Glomerular visceral epithelial cell (primary cell): ENCODE measurements around the gene HOXB6.

Source experiments
- DNase-seq: peaks from one replicate; pipeline ENCODE4 v3.0.0-alpha.2; 2016; ENCODE audit errors: extremely low spot score

Gene HOXB6

GRCh38 chr17:48621410-48622392 lies 16.9 kb upstream of the HOXB6 start:
- no peak for DNase-seq

GRCh38 chr17:48620461-48621139 lies 15.8 kb upstream of the HOXB6 start:
- no peak for DNase-seq

- DNase-seq = no peak
These were observed 15.2 kb upstream of the HOXB6 start for GRCh38 chr17:48619826-48620449.

- DNase-seq = peak; percentile 91
These were observed 13.6 kb upstream of the HOXB6 start for GRCh38 chr17:48618256-48618896.

- no peak for DNase-seq
These were observed 12.9 kb upstream of the HOXB6 start for GRCh38 chr17:48617471-48618255.

- no peak for DNase-seq
These were observed 12.1 kb upstream of the HOXB6 start for GRCh38 chr17:48616717-48617470.

GRCh38 chr17:48615963-48616716 lies 11.4 kb upstream of the HOXB6 start:
- no peak for DNase-seq

- peak; percentile 69 for DNase-seq
These were observed 10.5 kb upstream of the HOXB6 start, which contains the start of gene HOXB8 for GRCh38 chr17:48615047-48615962. Gene HOXB8, minus strand, starts transcription at chr17:48615292. Its CDS starts 588 bp downstream, at chr17:48614704.

GRCh38 chr17:48613862-48614694 lies 9.3 kb upstream of the HOXB6 start:
- DNase-seq = peak; percentile 51

- peak; percentile 66 for DNase-seq
These were observed 8.3 kb upstream of the HOXB6 start for GRCh38 chr17:48612854-48613691.

- DNase-seq = peak; percentile 52
These were observed 7.7 kb upstream of the HOXB6 start for GRCh38 chr17:48612456-48612853.

- DNase-seq = peak; percentile 62
These were observed 7.1 kb upstream of the HOXB6 start for GRCh38 chr17:48611681-48612455.

GRCh38 chr17:48611213-48611612 lies 6.4 kb upstream of the HOXB6 start:
- no peak for DNase-seq

- DNase-seq = peak; percentile 68
These were observed 5.8 kb upstream of the HOXB6 start, which contains the start of gene HOXB7 for GRCh38 chr17:48610282-48611211. Gene HOXB7, minus strand, starts transcription at chr17:48611017. Its CDS starts 99 bp downstream, at chr17:48610918.
